Adrenal gland (tissue), 5 donors: ENCODE measurements around the gene ARHGAP21.

Source experiments
- POLR2A ChIP-seq, 2 donors: fragments of 450-650 bp; IDR thresholded peaks; one replicate each; pipeline ENCODE4 v1.6.1; 2017; ENCODE audit warnings: antibody characterized with exemption in 2 of 2, mild to moderate bottlenecking in 2 of 2, moderate library complexity in 1 of 2
- TF ChIP-seq, protein P1 (sequence below), 6 experiments: fragments of 450-650 bp in 4 of 6; fragments of 200-600 bp in 2 of 6; sonication (generic) in 1 of 6; IDR thresholded peaks; 1 replicate in 5 of 6; 2 replicates in 1 of 6; pipeline versions ENCODE4 v1.5.1 to v1.8.0; 2016 to 2021; ENCODE audit warnings: antibody characterized with exemption in 6 of 6, mild to moderate bottlenecking in 2 of 6, moderate library complexity in 1 of 6
- donor health status: DM: no; HTN: no; CAD: no.

DNA sequence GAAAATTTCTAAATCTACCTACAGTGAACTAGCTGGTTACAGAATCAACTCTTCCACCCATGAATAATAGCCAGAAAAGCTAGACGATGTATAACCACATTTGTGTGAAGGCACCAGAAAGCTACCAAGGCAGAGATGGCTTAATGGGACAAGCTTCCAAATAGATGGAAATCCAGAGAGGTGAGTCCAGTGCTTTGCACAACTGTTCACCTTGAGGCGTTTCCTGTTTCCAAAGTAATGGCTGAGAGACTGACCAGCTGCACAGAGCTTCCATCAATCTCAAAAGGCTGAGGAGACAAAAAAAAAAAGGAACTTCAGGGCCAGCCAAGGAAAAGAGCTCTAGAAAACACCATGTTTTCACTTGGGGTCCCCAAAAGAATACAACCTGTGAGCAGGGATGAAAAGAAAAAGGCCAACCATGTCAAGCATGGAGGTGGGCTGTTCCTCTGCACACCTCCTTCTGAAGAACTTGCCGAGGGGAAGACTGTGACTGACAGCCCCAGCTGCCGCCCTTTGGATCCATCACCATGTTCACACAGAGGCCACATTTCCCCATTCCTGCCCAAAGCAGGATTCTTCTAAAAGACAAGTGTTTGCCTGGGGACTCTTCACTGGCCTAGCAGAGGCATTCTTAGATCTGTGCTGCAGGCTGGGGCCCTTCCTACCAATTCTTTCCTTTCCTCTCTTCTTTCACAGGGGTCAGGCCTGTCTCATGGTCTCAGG lies 72.9 kb downstream of the ARHGAP21 start:
- TF ChIP-seq, protein P1, sequence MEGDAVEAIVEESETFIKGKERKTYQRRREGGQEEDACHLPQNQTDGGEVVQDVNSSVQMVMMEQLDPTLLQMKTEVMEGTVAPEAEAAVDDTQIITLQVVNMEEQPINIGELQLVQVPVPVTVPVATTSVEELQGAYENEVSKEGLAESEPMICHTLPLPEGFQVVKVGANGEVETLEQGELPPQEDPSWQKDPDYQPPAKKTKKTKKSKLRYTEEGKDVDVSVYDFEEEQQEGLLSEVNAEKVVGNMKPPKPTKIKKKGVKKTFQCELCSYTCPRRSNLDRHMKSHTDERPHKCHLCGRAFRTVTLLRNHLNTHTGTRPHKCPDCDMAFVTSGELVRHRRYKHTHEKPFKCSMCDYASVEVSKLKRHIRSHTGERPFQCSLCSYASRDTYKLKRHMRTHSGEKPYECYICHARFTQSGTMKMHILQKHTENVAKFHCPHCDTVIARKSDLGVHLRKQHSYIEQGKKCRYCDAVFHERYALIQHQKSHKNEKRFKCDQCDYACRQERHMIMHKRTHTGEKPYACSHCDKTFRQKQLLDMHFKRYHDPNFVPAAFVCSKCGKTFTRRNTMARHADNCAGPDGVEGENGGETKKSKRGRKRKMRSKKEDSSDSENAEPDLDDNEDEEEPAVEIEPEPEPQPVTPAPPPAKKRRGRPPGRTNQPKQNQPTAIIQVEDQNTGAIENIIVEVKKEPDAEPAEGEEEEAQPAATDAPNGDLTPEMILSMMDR (IDR thresholded peaks at IDR 0.05) = no peak
- no peak for TF ChIP-seq POLR2A (IDR thresholded peaks at IDR 0.05)
